ENCODE measurements around the gene ST3GAL4.
"Not testable (repeated sequence)": the region's sequence is repeated elsewhere in the genome, so short reads cannot be mapped to it uniquely, and the experiment has no call there.

The ST3GAL4 gene, protein sequence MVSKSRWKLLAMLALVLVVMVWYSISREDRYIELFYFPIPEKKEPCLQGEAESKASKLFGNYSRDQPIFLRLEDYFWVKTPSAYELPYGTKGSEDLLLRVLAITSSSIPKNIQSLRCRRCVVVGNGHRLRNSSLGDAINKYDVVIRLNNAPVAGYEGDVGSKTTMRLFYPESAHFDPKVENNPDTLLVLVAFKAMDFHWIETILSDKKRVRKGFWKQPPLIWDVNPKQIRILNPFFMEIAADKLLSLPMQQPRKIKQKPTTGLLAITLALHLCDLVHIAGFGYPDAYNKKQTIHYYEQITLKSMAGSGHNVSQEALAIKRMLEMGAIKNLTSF

DNA sequence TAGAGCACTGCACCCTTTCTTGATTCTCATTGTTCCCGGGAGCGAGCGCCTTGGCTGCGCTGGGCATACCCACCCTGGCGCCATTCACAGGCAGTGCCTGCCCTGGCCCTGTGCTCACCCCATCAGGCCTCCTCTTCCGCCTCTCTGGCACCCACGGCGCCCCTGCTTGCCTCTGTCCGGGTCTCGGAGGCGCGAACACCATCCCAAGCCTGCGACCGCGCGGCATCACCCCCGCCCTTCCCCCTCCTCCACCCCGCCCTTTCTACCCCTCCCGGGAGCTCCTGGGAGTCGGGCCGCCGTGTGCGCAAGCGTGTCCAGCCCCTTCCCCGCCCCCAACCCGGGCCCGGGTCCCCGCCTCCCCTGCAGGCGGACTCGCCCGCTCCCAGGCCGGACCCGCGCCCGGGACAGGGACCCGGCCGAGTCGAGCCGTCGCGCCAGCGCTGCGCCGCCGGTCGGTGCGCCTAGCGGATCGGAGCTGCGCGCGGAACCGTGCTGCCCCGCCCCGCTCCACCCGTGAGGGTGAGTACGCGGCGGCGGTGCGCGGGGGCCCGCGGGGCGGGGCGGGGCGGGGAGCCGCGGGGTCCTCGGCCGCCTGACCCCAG lies at the start of gene ST3GAL4:
Gene ST3GAL4, plus strand, starts transcription at position 363 of the 602 bp plus-strand sequence. CDS start 50,470 bp downstream, outside the sequence.
- peak; percentile 26 to 82 for DNase-seq

DNA sequence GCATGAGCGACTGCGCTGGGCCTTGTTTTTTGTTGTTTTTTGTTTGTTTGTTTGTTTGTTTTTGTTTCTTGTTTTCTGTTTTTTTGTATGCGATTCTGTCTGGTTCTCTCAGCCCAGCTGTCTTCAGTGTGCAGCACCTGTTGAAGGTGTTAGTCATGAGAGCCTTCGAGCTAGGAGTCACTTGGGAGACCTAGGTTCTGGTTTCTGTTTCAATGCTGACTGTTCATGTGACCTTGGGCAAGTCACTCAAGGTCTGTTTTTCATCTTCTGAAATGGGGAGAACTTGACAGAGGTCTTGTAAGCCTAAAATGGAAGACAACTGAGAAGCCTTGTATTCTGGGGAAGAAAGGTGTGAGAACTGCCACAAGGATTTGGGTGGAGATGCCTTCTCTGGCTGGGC lies 49.8 kb upstream of the ST3GAL4 start:
- DNase-seq = no peak

DNA sequence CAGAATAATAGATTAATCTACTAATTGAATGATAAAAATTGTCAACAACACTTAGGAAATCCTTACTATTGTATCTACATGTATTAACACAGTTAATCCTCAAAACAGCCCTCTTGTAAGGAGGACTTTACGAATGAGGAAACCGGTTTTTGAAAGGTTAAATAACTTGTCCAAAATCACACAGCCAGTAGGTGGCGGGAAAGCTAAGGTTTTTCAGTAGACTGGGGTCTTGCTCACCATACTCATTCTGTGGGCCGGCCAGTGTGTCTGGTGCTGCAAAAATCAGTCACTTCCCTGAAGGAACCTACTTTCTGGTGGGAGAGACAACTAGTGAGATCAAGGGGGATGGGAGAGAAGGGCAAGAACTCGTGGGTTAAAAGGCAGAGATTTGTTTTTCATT lies 47.8 kb upstream of the ST3GAL4 start:
- peak; percentile 13 to 62 for DNase-seq

DNA sequence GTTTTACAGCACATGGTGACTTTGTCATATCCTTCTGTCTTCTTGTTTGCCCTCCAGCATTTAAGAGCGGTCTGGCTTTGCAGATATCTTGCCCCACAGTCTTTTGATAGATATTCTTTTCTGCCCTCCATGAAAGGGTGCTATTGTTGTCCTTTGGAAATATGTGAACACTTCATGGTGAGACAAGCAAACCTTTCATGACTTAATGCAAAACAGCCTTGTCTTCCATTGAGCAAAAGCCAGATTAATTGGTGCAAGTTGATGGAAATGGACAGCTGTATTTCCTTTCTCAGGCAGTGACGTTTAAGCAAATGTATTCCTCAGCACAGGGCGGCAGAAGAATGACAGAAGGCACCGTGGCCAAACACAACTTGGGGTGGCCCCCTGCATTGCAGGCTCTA lies 47.2 kb upstream of the ST3GAL4 start:
- DNase-seq = no peak

DNA sequence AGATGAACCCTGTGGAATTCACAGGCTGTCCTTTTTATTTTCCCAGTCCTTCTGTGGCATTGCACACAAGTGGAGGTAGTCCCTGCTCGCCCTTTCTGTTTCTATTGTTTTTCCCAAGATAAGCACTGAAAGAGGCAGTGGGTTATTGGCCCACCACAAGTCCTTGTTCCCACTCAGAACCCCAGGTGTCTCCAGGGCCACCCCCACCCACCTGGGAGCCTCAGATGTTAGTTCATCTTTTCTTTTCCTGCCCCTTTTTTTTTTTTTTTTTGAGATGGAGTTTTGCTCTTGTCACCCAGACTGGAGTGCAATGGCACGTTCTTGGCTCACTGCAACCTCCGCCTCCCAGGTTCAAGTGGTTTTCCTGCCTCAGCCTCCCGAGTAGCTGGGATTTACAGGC lies 46.7 kb upstream of the ST3GAL4 start:
- DNase-seq = not testable (repeated sequence)

DNA sequence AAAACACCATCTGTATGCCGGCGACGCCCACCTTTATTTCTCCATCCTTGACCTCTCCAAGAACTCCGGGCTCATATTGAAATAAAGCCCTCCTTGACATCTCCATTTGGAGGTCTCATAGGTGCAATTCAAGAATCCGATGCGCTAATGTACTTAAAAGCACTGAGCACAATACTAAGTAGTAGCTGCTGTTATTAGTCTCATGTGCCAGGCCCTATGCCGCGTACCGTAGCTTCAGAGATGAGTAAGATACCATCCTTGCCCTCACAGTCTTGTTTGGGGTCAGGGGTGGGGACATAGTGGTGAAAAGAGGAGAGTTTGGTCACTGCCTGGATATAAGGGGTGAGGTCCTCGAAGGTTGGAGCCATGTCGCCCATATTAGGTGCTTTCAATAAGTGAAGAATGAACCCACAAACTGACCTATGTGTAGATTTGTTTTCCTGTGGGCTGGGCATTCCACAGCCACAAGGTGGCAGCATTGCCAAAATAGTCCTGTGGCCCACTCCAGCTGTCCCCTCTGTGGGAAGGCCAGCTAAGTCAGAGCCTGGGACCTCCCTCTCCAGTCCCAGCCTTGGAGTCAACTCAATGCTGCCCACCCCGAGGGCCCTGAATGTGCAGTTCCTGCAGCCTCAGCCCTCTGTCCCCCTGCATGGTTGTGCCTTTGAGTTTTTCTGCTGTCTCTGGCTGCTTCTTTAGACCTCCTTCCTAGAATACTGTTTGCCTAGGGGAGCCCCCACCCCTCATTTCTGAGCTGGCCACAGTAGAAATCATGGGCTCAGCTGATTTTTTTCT lies 45.1 kb upstream of the ST3GAL4 start:
- peak; percentile 67 to 85 for DNase-seq

DNA sequence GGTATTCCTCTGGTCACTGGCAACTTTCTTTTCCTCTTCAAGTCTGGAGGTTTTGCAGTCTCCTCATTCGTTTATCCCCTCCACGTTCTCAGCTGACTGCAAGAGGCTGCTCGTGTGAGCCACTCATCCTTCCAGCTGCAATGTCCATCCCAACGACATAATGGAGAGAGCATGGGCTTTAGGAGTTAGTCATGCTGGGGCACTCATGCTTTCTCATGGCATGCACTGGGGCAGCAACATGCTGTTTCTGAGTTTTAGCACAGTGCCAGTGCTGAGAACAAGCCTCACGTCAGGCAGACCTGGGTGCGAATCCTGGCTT lies 44.5 kb upstream of the ST3GAL4 start:
- DNase-seq = no peak

DNA sequence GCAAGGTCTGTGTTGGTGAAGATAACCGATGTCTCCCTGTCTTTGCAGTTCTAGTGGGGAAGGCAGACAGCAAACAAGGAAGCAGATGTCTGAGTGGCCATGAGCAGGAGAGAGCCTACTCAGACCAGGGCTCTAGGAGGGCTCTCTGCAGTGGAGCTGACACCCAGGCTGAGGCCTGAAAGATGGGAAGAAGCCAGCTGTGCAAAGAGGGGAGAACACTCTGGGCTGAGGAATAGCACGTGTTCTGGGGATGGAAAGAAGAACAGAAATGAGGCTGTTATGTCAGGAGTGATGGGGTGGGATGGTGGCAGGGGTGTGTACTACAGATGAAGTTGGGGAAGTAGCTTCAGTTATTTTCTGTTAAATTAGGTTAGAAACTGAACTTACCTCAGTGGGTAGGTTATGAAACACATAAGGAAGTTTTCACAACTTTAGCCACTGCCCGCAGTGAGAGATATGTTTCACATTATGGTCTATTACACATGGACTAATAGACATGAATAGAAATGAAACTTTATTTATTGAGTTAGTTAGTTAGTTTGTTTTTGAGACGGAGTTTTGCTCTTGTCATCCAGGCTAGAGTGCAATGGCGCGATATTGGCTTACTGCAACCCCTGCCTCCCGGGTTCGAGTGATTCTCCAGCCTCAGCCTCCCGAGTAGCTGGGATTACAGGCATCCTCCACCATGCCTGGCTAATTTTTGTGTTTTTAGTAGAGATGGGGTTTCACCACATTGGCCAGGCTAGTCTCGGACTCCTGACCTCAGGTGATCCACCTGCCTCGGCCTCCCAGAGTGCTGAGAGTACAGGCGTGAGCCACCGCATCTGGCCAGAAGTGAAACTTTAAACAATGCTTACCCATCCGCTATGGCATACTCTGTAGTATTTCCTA lies 43.8 kb upstream of the ST3GAL4 start:
- no peak for DNase-seq

DNA sequence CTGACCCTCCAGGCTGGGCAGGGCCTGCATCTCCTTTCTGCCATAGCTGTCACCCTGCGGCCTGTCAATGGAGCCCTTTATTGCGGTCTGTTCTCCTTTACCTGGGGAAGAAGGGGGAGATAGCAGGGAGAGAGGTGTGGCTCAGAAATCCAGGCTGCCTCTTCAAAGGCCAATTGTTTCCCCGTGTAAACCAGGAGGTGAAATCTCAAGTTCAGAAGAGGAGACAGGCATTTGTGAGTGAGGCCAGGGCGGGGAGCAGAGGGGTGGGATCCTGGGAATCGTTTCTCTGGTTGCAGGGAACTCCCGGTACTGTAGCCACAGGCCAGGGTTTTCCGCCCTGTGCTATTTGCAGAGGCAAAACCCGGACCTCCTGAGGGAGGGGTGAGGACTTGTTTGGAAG lies 42.5 kb upstream of the ST3GAL4 start:
- DNase-seq = no peak

DNA sequence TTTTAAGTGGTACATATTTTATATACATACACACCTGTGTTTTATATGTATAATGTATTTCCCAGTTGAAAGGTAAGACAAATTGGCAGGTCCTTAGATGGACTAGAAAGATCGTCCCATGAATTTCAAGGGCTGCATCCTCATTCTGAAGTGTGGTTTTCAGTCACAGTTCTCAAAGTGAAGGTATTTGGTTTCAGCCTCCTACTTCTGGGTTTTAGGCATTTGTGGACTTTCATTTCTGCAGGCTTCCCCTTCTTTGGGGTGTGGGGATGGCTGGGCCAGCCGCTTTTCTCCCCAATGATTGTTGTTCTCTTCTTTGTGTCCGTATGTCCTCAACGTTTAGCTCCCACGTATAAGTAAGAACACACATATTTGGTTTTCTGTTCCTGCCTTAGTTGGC lies 41.7 kb upstream of the ST3GAL4 start:
- no peak for DNase-seq

DNA sequence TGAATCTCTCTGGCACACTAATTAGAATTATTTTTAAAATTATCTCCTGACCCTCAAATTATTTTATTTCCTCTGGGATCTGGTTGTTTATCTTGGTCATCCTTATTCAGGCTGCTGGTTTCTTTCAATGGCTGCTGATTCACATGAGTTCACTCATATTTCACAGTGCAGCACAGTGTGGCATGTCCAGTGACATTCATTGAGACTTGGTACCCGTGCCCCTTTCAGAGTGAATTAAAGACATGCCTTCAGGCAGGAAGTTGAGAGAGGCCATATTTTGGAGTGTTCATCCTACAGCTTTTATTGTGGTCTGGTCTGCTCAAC lies 38.1 kb upstream of the ST3GAL4 start:
- no peak for DNase-seq

DNA sequence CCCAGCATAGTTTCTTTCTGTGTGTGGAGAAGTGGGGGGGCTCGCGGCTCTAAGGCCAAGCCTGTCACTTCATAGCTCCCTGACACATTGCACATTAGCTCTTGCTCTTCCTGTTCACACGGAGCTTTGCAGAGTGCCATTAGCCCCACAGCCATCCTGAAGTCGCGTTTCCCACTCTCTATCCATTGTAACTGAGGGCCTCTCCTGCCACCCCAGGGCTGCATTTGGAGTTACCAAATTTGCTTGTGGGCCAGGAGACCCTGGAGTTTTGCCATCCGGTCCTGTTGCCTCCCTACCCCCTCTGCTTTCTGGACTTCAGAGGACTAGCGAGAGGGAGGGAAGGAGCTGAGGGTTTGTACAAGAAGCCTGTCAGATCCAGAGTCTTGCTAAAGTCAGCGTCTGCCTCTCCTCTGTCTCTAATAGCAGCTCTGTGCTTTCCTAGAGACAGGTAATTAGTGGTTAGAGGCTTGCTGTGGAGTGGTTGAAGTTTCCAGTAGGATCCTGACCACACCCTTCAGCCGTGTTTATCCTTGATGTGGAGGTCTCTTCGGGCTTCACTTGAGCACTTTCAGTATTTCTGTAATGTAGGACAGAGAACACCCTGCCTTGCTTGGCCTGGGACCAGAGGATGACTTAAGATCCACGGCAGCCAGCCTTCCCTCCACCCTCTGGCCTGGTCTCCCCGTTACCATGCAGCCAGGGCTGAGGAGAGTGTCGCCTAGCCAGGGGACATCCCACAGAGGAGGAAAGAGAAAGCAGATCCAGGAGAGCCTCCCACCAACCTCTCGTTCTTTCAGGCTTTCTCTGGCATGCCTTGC lies 37.5 kb upstream of the ST3GAL4 start:
- peak; percentile 51 to 54 for DNase-seq

DNA sequence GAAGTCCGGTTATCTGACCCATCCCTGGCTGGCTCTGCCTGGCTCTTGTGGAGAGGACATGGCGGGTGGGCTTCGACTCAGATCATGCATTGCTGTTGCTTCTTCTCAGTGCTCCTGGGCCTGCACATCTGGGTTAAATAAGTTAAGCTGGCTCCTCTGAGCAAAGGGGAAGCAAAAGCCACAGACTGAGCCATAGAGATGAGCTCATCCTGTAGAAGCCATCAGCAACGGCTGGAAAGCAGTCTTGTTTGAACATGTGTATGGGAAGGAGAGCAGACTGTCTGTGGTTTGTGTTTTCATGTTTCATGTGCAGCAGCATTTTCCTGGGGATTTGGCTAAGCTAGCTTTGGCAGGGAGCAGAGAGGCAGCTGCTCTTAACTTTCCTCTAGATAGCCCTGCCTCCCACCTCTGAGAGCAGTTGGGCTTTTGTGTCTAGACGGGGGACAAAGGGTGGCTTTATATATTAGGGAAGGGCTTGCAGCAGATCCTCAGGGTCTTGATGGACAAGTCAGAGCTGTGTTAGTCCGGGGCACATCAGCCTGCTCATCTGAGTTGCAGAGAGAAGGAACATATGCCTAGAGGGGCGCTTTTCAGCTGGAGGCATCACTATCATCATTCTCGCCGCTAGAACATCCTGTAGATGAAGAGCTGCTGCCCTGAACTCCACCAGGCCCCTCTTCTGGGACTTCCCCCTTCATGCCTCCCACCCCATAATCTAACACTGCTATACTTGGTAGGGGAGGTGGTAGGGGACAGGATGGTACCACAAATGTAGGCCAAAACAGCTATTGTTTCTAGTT lies 36.7 kb upstream of the ST3GAL4 start:
- peak; percentile 56 to 86 for DNase-seq

DNA sequence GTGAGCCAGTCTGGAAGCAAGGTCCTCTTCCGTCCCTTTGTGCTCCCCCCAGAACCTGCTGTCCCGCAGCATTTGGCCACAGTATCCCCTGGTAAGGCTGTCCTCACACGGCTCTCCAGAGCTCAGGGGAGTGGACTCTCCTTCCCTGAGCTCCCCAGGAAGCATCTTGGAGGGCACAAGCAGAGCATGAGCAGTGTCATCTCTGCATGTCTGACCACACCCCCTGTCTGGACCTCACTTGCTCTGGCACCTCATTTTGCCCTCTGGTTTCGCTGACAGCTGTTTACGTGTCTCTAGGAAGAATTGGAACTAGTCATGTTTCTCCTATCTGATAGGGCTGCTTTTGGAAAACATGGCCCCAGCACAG lies 36.1 kb upstream of the ST3GAL4 start:
- DNase-seq = no peak

DNA sequence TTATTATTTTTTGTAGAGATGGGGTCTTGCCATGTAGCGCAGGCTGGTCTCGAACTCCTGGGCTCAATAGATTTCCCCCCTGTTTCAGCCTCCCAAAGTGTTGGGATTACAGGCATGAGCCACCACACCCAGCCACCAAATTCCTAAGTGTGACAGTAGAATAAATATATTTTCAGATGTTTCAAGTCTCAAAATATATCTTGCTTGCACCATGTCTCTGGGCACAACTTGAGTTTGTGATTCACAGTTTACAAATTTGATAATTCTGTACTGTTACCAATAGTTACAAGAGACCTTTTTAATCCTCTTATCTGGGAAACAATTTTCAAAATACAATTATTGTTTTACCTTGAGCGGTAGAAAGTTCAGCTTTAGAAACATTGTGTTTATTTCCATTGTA lies 32.5 kb upstream of the ST3GAL4 start:
- no peak for DNase-seq

DNA sequence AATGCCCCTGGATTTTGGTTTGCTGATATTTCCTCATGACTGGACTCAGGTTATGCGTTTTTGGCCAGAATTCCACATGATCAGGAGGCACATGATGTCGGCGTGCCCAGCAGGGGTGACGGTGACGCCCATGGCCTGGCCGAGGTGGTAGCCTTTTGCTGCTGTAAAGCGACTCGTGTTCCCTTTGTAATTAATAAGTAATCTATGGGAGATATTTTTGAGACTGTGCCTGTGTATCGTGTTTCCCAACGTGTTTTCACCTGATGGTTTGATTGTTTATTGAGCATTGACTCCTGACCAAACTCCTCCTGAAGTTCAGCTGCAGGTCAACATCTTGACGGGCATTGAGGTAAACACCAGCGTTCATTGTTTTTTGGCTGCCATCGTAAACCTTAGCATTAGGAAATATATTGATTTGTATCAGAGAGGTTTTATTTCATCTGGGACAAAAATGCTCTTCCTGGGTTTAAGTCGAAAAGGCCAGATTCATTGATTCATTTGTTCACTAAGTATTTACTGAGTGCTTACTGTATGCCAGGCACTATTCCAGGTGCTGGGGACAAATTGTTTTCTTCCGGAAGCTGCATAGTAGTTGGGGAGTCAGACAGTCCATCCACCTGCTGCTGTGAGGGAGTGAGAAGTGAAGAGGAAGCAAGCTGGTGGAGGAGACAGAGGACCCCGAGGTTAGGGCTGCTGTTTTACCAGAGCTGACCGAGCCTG lies 28.0 kb upstream of the ST3GAL4 start:
- no peak for DNase-seq

DNA sequence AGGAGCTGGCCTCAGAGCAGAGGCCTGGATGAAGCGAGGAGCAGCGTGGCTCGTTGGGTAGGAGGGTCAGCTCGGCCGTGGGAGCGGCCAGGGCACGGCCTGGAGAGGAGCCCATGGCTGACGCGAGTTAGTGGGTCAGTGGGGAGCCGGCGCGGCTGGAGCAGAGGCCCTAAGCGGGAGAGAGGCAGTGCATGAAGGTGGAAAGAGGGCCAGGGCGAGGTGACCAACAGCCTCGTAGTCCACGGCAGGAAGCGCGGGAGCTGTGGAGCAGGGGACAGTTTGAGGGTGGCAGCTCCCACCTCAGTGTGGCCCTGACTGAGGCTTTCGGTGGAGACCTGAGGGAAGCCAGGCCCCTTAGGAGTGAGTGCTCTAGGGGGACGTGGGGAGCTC lies 27.5 kb upstream of the ST3GAL4 start:
- no peak for DNase-seq

DNA sequence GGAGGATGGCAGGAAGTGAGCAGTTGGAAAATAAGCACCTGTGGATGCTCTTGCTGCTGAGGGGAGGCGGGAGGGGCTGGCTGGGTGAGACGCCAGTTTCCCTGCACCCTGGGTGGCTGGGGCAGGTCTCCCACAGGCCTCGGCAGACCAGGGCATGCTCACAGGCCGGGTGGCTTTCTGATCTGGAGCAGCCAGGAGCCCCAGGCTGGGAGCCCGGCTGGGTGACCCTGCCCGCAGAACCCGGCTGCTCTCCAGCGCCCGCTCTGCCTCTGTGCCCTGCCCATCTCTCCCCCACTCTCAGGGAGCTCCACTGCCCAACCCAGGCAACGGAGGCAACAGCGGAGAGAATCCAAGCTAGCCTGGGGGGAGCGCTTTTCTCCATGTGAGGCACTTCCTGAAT lies 27.0 kb upstream of the ST3GAL4 start:
- DNase-seq = no peak

DNA sequence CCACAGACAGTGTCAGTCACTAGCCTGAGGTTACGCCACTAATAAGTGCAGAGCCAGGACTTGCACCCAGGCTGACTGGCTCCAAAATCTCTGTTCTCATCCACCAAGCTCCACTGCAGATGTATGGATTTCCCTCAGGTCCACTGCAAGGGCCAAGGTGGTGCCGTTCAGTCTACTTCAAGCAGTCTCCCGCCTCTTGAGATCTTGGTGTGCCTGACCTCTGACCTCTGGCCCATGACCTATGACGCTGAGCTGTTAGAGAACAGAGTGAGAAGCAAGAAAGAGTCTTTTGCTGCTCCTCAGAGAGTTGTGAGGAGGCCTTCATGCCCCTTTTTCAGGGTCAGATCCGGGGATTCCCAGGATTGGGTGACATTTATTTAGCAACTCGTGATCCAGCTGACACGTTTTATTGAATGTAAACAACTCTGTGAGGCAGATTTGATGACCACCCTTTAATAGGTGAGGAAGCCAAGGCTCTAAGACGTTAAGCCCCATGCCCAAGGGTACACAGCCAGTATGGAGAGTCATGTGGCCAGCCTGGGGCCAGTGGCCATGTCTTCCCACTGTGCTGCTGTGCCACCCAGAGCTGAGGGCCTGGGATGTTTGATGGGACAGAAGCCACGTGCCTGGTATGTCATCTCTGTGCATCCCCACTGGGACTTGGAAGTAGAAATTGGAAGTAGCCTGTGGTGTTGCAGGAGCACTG lies 26.4 kb upstream of the ST3GAL4 start:
- no peak for DNase-seq

DNA sequence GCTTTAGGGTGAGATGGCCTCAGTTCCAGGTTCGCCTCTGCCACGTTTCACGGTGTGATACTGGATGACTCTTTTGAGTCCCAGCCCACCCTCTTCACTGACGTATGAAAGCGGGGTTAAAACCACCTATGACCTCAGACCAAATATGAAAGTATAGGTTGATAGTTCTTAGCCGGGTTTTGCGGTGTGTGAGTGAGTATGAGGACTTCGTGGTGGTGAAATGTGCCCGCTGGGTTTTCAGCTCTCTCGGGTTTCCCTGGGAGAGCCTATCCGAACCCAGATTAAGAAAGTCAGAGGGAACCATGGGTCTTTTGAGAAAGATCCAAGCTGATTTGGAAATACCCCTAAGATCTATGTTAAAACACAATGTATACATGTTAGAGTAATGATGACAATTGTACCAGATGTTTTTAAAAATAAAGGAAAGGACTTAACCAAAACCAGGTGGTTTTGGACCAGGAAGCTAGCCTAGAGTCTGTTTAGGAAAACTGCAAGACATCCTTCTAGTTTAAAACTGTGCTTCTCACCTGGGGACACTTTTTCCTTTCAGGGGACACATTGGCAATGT lies 25.8 kb upstream of the ST3GAL4 start:
- no peak for DNase-seq
